ENCODE results near the gene DLGAP4. TPM values are rescaled to one million over a fixed set of nuclear protein-coding genes. Genes with fewer than 3 reads are reported as not detected.

Gene DLGAP4
- total and polyA plus RNA-seq, 2 donors = 17.2 to 61.3 TPM

DNA sequence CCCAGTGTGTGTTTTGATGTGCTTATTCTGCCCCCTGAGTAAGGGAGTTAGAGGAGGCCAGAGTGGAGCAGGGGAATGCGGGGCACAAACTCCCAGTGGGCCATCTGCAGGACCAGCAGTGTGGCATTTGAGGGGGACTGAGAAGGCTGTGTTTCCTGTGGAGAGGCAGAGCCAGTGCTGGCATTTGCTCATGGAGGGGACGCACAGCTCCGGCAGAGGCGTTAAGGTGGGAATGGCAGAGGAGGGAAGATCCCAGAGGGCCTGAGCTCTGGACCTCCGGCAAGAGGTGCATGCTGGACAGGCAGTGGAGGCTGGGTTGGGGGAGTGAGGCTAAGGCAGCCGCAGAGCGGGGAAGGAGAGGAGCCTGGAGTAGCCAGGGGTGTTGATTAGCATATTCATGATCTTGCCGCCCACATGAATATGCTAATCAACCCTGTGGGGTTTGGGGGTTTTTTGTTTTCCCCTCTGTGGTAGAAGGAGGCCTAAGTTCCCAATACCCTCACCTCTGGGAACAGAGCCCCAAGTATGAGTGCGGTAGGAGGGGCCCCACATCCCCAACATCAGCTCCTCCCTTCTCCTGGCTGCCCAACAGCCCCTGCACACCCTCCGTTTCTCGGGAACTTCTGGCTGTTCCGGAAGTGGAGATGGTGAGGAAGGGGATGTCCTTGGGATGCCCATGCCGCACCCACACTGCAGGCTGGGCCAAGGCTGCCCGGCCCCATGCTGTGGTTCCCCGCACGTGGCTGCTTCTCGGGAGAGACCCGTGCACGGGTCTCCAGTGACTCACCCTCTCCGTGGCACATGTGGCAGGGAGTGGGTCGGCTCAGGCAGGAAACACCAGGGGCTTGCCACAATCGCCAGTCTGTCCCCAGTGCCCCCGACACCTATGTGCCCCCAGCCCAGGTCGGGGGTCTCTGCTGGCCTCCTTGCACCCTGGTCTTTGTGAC, 33.8 kb downstream of the DLGAP4 start:
- no peaks in the 10 kb centered on the region for H3K36me3 ChIP-seq (ENCODE audit: insufficient read depth)
- no peak overlapping the region for H3K27ac ChIP-seq (ENCODE audit: low read depth)
- no peaks in the 10 kb centered on the region for H3K4me1 ChIP-seq (ENCODE audit: insufficient read depth)
- DNase-seq (ENCODE audit: extremely low spot score) = no peak
- H3K4me3 ChIP-seq (ENCODE audit: low read depth, low read length) = no peak overlapping the region
- WGBS = 32% methylated on average over 24 of the region's 24 CpGs

DNA sequence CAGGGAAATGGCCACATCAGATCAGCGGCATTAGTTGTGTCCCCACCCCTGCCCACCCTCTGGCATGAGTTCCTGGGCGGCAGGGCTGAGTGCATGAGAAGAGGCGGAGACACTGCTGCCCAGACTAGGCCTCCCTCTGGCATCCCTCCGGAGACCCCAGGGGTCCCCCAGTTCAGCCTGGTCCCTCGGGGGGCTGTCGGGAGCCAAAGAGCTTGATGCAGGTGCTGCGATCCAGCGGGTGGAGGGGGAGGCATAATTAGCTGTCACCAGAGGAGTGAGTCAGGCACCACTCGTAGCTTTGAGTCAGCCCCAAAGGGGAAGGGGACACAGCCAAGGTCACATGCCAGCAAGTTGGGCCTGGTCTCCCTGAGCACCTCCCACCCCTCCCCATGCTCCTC, 34.5 kb downstream of the DLGAP4 start:
- Histone ChIP-seq H3K27ac (ENCODE audit: low read depth) (no peak overlapping the region), H3K36me3 (ENCODE audit: insufficient read depth) (no peaks in the 10 kb centered on the region), H3K4me1 (ENCODE audit: insufficient read depth) (no peaks in the 10 kb centered on the region), H3K4me3 (ENCODE audit: low read depth, low read length) (no peak overlapping the region)
- no peak for DNase-seq (ENCODE audit: extremely low spot score)
- 63% methylated on average over 9 of the region's 9 CpGs for WGBS

DNA sequence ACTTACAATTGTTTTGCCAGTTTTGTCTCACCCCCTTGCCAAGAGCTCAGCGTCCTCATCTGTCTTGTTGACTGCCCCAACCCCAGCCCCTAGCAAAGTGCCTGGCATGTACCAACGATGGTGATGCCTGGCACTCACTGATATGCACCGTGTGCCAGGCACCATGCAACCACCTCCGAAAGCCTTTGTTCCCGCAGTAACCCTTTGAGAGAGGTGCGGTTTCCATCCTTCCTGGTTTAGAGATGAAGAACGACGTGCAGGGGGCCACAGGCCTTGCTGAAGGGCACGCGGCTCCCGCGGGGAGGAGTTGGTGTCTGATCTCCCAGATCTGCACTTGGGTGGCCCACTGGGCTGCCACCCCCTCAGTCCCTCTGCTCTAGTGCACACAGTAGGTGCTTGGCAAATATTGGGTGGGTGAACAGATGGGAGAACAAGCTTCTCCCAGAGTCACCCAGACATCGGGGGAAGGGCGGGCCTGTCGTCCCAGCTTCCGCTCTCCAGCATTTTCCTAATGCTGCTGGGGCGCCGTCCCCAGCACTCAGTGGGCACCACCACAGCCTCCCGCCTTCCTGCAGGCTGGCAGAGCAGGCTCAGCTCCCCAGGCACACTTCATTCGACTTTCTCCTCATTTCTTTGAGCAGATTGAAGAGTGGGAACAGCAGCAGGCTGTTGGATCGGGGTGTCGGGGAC, 35.3 kb downstream of the DLGAP4 start:
- Histone ChIP-seq H3K27ac (ENCODE audit: low read depth) (no peak overlapping the region), H3K4me1 (ENCODE audit: insufficient read depth) (no peaks in the 10 kb centered on the region)
- WGBS = 80% methylated on average over 22 of the region's 22 CpGs

DNA sequence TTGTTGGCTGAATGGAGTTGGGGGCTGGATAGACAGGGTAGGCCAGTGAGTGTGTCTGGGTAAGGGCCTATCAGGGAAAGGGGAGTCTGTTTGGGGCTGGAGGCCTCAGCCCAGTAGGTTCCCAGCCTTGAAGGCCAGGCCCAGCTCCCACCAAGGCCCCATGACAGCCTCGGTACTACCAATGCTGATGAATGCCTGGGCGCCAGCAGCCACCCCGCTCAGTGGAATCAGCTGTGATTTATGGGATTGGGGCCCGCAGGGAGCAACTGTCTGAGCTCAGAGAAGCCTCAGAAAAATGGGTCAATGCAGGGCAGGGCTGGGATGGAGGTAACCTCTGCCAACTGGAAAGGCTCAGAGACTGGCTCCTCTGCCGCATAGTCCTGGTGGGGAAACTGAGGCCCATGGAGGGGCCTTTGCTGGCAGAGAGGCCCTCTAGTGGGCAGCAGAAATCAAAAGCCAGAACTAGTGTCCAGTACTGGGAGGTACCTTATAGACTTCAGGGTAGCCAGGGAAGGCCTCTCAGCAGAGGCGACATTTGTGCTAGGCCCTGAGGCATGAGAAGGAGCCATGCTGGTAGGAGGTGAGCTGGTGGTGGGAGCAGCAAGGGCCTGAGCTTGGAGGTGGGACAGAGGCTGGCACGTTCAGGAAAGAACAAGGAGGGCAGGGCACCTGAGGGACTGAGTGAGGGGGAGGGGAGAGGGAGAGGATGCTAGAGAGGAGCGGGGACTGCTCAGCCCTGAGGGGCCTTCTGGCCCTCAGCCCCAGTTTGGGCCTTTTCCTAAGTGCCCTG, 36.4 kb downstream of the DLGAP4 start:
- H3K27ac ChIP-seq (ENCODE audit: low read depth) = no peak overlapping the region
- no peaks in the 10 kb centered on the region for H3K4me1 ChIP-seq (ENCODE audit: insufficient read depth)
- H3K36me3 ChIP-seq (ENCODE audit: insufficient read depth) = no peaks in the 10 kb centered on the region
- 55% methylated on average over 8 of the region's 8 CpGs for whole genome bisulfite sequencing
- no peak overlapping the region for H3K4me3 ChIP-seq (ENCODE audit: low read depth, low read length)
- no peak for DNase-seq (ENCODE audit: extremely low spot score)

More for the DNA sequence above, 35.3 kb downstream of the DLGAP4 start:
- Histone ChIP-seq H3K36me3 (ENCODE audit: insufficient read depth) (no peaks in the 10 kb centered on the region), H3K4me3 (ENCODE audit: low read depth, low read length) (no peak overlapping the region)
- DNase-seq (ENCODE audit: extremely low spot score) = no peak

DNA sequence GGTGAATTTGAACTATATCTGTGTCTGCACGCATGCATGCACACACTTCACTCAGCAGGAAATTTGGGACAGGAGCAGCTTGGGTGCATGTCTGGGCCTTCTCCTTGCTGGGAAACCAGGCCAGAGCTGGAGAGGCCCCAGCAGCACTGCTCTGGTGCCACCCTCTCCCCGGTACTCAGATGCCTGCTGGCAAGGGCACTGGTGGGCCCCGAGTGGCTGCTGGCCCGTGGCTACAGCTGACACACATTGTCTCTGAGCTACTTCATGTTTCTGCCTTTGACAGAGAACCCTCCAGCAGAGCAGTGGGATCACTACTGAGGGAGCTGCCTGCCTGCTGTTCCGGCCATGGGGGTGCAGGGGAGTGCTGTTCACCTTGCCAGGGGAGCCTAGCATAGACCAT, 37.5 kb downstream of the DLGAP4 start:
- Histone ChIP-seq H3K36me3 (ENCODE audit: insufficient read depth) (no peaks in the 10 kb centered on the region), H3K27ac (ENCODE audit: low read depth) (no peak overlapping the region), H3K4me3 (ENCODE audit: low read depth, low read length) (no peak overlapping the region), H3K4me1 (ENCODE audit: insufficient read depth) (no peaks in the 10 kb centered on the region)
- 73% methylated on average over 5 of the region's 5 CpGs for WGBS
- no peak for DNase-seq (ENCODE audit: extremely low spot score)

DNA sequence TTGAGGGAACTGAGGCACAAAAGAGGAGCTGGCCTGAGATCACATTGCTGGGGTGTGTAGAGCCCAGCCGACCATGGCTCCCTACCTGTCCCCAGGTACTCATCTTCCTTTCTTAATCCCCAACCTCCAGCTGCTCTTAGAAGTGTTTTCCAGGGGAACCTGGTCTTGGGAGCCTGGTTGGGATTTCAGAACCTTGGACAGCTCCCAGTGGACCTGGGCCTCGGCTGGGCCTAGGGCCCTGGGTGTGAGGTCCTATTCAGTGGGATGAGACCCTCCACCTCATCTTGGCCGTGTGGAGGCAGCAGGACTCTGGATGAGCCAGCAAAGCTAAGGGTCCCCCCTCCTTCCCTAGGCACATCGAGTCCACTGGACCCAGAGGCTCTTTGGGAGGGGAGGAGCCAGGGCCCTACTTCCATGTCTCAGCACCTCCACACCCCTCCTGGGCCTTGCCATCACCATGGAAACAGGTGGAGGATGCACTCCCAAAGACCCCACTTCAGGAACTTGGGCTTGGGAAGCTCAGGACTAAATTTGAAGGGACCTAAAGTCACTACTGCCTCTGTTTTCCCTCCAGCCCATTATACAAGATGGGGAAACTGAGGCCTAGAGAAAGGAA, 38.5 kb downstream of the DLGAP4 start:
- Histone ChIP-seq H3K4me1 (ENCODE audit: insufficient read depth) (no peaks in the 10 kb centered on the region), H3K36me3 (ENCODE audit: insufficient read depth) (no peaks in the 10 kb centered on the region), H3K27ac (ENCODE audit: low read depth) (no peak overlapping the region), H3K4me3 (ENCODE audit: low read depth, low read length) (no peak overlapping the region)
- no peak for DNase-seq (ENCODE audit: extremely low spot score)
- WGBS = 14% methylated on average over 4 of the region's 4 CpGs

DNA sequence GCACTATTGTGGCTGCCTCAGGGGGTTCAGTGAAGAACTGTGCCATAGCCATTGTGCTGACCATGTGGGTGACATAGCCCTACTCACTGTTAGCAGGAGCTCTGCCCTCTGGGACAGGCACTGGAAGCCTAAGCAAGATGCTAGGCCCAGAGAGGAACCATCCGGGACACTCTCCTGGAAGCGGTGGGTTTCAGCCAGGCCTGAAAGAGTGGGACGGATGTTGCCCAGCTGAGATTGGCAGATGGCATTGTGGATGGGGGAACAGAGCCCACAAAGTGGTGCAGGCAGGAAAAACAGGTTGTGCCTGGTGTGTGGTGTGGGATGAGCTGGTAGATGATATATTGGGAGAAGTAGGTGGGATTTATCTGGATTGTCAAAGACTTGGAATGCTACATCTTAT, 40.1 kb downstream of the DLGAP4 start:
- H3K27ac ChIP-seq (ENCODE audit: low read depth) = no peak overlapping the region
- H3K4me1 ChIP-seq (ENCODE audit: insufficient read depth) = no peaks in the 10 kb centered on the region
- 91% methylated on average over 3 of the region's 3 CpGs for WGBS
- no peaks in the 10 kb centered on the region for H3K36me3 ChIP-seq (ENCODE audit: insufficient read depth)
- DNase-seq (ENCODE audit: extremely low spot score) = no peak
- H3K4me3 ChIP-seq (ENCODE audit: low read depth, low read length) = no peak overlapping the region

DNA sequence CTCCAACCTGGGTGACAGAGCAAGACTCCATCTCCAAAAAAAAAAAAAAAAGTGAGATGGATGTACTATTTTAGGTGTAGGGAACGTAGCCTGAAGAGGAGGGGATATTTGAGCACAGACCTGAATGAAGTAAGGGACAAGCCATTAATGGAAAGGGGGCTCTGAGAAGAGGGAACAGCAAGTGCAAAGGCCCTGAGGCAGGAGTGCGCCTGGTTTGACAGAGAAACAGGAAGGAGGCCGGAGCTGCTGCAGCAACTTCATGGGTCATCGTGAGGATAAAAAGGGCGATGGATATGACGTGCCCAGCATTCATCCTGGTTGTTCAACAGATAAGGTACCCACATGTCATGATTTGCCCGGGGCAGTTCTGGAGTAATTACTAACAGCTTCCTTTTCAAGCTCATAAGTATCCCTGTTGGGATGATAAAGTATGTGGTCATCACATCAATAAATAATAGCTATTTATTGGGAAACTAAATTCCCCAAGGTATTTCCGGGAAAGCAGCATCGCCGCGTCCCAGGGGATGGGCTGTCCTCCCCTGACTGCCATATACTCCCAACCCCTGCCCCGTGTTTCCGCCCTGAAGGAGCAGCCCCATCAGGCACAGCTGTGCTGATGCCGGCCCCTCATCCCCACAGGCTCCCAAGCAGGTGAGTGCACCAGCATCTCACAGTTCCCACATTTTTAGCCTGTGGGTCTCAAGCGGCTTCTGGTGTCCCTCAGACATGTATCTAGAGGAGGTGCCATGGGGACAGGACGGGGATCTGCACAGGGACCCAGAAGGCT, 43.4 kb downstream of the DLGAP4 start:
- Histone ChIP-seq H3K4me3 (ENCODE audit: low read depth, low read length) (no peak overlapping the region), H3K36me3 (ENCODE audit: insufficient read depth) (no peaks in the 10 kb centered on the region), H3K27ac (ENCODE audit: low read depth) (no peak overlapping the region), H3K4me1 (ENCODE audit: insufficient read depth) (no peaks in the 10 kb centered on the region)
- WGBS = 83% methylated on average over 16 of the region's 16 CpGs
- no peak for DNase-seq (ENCODE audit: extremely low spot score)

DNA sequence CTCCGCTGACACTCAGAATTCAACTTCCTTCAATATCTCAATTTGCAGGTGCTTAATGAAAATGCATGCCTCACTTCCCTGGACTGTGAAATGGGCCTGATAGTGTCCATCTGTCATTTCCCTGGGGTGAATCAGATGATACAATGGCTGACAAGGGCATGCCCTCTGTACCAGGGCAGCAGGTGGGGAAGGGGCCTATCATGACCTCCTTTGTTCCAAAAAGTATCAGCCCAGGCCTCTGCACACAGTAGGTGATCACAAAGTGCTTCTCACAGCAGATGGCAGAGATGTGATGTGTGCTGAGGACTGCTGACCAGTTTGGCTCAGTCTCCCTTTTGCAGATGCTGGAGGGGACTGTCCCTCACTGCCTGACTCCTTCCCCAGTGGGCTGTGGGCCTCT, 44.3 kb downstream of the DLGAP4 start:
- Histone ChIP-seq H3K4me3 (ENCODE audit: low read depth, low read length) (no peak overlapping the region), H3K27ac (ENCODE audit: low read depth) (no peak overlapping the region), H3K4me1 (ENCODE audit: insufficient read depth) (no peaks in the 10 kb centered on the region), H3K36me3 (ENCODE audit: insufficient read depth) (no peaks in the 10 kb centered on the region)
- no peak for DNase-seq (ENCODE audit: extremely low spot score)
- WGBS = 98% methylated on average over 1 of the region's 1 CpG

DNA sequence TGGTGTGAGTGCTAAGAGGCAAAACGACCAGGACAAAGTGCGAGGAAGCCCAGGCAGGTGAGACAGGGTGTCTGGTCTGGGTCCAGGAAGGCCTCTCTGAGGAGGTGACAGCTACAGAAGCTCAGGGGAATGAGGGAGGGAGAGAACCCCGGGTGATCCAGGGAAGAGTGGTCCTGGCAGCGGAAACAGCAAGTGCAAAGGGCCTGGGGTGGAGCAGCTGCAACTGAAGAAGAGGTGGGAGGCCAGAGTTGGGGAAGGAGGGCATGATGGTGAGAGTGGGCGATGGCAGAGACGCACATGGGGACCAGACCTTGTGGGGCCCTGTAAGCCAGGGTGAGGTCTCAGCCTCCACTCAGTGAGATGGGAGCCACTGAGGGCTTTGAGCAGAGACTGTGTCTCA, 45.8 kb downstream of the DLGAP4 start:
- WGBS = 85% methylated on average over 6 of the region's 6 CpGs
- Histone ChIP-seq H3K27ac (ENCODE audit: low read depth) (no peak overlapping the region), H3K4me1 (ENCODE audit: insufficient read depth) (no peaks in the 10 kb centered on the region), H3K4me3 (ENCODE audit: low read depth, low read length) (no peak overlapping the region), H3K36me3 (ENCODE audit: insufficient read depth) (no peaks in the 10 kb centered on the region)
- no peak for DNase-seq (ENCODE audit: extremely low spot score)

DNA sequence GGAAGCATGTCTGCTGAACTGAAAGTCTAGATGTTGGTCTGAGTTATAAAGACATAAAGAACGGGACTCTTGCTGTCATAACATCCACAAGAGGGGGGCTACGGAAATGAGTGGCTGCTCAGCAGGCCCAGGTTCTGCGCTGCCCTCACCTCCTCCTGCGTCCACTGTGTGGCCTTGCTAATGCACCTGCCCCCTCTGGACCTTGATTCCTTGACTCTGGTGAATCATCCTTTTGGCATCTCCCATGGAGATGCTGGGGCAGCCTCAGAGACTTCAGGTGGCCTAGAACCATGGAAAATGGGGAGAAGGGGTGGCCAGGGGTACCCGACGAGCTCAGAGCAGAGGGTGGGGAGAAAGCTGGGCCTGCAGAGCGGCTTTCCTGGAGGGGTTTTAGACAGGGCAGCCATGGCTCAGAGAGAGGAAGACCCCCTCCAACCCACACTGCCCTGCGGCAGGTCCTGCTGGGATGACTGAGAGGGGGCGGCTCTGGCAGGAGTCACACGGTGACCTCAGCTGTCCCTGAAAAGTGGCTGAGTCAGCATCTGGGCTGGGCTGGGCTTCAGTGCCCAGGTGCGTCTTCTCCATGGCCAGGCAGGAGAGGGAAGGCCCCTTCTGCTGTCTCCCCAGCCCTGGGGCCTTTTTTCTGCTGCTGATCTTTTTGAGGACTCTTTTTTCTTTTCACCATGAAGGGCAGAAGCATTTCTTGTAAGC, 46.9 kb downstream of the DLGAP4 start:
- H3K4me3 ChIP-seq (ENCODE audit: low read depth, low read length) = no peak overlapping the region
- 62% methylated on average over 11 of the region's 11 CpGs for WGBS
- no peak overlapping the region for H3K27ac ChIP-seq (ENCODE audit: low read depth)
- H3K36me3 ChIP-seq (ENCODE audit: insufficient read depth) = no peaks in the 10 kb centered on the region
- no peaks in the 10 kb centered on the region for H3K4me1 ChIP-seq (ENCODE audit: insufficient read depth)
- DNase-seq (ENCODE audit: extremely low spot score) = no peak

DNA sequence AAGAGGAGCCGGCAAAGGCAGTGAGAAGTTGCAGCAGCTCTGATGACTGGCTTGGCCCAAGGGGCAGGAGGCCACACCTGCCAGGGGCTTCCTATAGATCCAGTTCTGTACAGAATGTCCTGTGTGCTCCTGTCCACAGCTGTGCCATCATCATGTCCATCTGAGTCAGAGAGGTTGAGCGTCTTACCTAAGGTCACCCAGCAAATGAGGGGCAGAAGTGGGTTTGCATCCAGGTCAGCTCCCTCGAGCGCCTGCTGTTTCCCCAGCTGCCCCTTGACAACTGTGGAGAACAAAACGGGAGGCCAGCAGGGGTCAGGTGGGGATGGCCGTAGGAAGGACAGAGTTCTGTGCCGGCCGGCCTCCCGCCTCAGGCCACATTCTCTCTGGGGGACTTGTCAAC, 47.6 kb downstream of the DLGAP4 start:
- Histone ChIP-seq H3K4me1 (ENCODE audit: insufficient read depth) (no peaks in the 10 kb centered on the region), H3K4me3 (ENCODE audit: low read depth, low read length) (no peak overlapping the region), H3K27ac (ENCODE audit: low read depth) (no peak overlapping the region), H3K36me3 (ENCODE audit: insufficient read depth) (no peaks in the 10 kb centered on the region)
- DNase-seq (ENCODE audit: extremely low spot score) = no peak
- 57% methylated on average over 9 of the region's 9 CpGs for WGBS

Data from urinary bladder (tissue), 4 donors.